ENCODE measurements around the gene TYMS.

Gene TYMS

DNA sequence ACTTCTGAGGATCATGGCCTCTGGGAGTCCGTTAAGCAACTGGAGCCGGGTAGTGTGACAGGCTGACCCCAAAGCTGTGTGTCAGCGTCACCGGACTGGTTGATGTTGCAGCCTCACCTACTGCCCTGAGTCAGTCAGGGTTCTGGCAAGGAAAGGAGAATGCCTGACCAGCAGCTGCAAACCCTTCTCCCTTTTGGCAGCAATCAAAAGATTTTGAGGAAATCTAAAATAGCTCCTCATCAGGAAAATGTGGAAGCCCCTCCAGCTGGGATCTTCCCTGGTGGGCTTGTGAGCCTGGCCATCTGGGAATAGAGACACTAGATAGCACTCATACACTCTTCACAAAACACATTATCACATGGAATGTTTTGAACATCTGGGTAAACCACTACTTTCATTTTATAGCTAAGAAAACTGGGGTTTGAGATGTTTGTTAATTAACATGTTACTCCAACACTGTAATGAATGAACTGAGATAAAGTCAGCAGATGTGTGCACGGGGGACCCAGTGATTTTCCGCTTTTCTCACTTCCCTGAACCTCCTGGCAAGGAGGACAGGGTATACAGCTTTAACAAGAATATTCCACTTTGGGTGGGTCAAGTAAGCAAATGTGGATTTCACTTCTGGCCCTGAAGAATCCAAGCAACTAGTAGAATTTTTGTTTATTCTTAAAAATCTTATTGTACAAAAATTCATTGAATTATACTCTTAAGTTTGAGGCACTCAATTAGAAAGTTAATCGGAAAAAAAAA lies 36.0 kb upstream of the TYMS start:
- Histone ChIP-seq H3K4me3 (ENCODE audit: low read length) (no peak overlapping the region), H3K4me1 (ENCODE audit: insufficient read depth, low read length) (0 out of 2 replicates have a peak, but pooled peaks cover 4% of the 10 kb centered on the region), H3K27ac (ENCODE audit: low read depth, low read length) (no peak overlapping the region), H3K9me3 (ENCODE audit: insufficient read depth, low read depth, low read length) (no peaks in the 10 kb centered on the region), H3K9ac (ENCODE audit: low read depth, low read length) (no peak overlapping the region), H3K27me3 (ENCODE audit: insufficient read depth, low read length) (no peaks in the 10 kb centered on the region), H3K36me3 (ENCODE audit: insufficient read depth, low read length) (no peaks in the 10 kb centered on the region)
- WGBS, result 74% methylated on average over 6 of the region's 7 CpGs

GRCh38 chr18:622289-622688 lies 35.2 kb upstream of the TYMS start:
- WGBS, result 95% methylated on average over 6 of the region's 6 CpGs
- Histone ChIP-seq H3K9me3 (ENCODE audit: insufficient read depth, low read depth, low read length) (no peaks in the 10 kb centered on the region), H3K36me3 (ENCODE audit: insufficient read depth, low read length) (no peaks in the 10 kb centered on the region), H3K27me3 (ENCODE audit: insufficient read depth, low read length) (no peaks in the 10 kb centered on the region), H3K27ac (ENCODE audit: low read depth, low read length) (no peak overlapping the region), H3K9ac (ENCODE audit: low read depth, low read length) (no peak overlapping the region), H3K4me3 (ENCODE audit: low read length) (no peak overlapping the region), H3K4me1 (ENCODE audit: insufficient read depth, low read length) (0 out of 2 replicates have a peak, but pooled peaks cover 4% of the 10 kb centered on the region)

- H3K4me3 ChIP-seq (ENCODE audit: low read length), result no peak overlapping the region
- no peaks in the 10 kb centered on the region for H3K9me3 ChIP-seq (ENCODE audit: insufficient read depth, low read depth, low read length)
- no peak overlapping the region for H3K9ac ChIP-seq (ENCODE audit: low read depth, low read length)
- no peaks in the 10 kb centered on the region for H3K27me3 ChIP-seq (ENCODE audit: insufficient read depth, low read length)
- no peaks in the 10 kb centered on the region for H3K36me3 ChIP-seq (ENCODE audit: insufficient read depth, low read length)
- 66% methylated on average over 8 of the region's 11 CpGs for WGBS
- no peak overlapping the region for H3K27ac ChIP-seq (ENCODE audit: low read depth, low read length)
- 0 out of 2 replicates have a peak, but pooled peaks cover 4% of the 10 kb centered on the region for H3K4me1 ChIP-seq (ENCODE audit: insufficient read depth, low read length)
These were observed 33.5 kb upstream of the TYMS start for GRCh38 chr18:623761-624620.

GRCh38 chr18:627231-627630 lies 30.2 kb upstream of the TYMS start:
- 85% methylated on average over 2 of the region's 2 CpGs for WGBS
- Histone ChIP-seq H3K4me1 (ENCODE audit: insufficient read depth, low read length) (0 out of 2 replicates have a peak, but pooled peaks cover 4% of the 10 kb centered on the region), H3K36me3 (ENCODE audit: insufficient read depth, low read length) (no peaks in the 10 kb centered on the region), H3K9ac (ENCODE audit: low read depth, low read length) (no peak overlapping the region), H3K4me3 (ENCODE audit: low read length) (no peak overlapping the region), H3K27me3 (ENCODE audit: insufficient read depth, low read length) (no peaks in the 10 kb centered on the region), H3K27ac (ENCODE audit: low read depth, low read length) (no peak overlapping the region), H3K9me3 (ENCODE audit: insufficient read depth, low read depth, low read length) (no peaks in the 10 kb centered on the region)

- Histone ChIP-seq H3K27ac (ENCODE audit: low read depth, low read length) (no peak overlapping the region), H3K9ac (ENCODE audit: low read depth, low read length) (no peak overlapping the region)
- 88% methylated on average over 5 of the region's 6 CpGs for WGBS
These were observed 27.9 kb upstream of the TYMS start for GRCh38 chr18:629269-630150.

DNA sequence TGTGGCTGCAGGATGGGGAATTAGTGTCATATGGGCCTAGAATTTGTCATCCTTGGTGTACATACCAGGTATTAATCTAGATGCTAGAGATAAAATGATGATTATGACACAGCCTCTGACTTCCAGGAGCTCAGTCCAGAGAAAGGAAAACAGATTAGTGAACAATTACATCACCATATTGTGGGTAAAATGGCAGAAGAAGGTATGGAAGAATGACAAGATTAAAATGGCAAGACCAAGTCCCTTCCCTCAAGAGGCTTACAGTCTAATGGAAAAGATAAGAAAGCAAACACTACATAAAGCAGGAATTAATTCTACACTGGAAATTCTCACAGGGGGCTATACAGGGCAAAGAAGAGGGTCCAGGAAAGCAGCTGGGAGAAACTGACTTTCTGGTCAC lies 25.9 kb upstream of the TYMS start:
- Histone ChIP-seq H3K9me3 (ENCODE audit: insufficient read depth, low read depth, low read length) (no peaks in the 10 kb centered on the region), H3K27me3 (ENCODE audit: insufficient read depth, low read length) (no peaks in the 10 kb centered on the region), H3K4me1 (ENCODE audit: insufficient read depth, low read length) (peaks cover 14% of the 10 kb centered on the region), H3K27ac (ENCODE audit: low read depth, low read length) (no peak overlapping the region), H3K9ac (ENCODE audit: low read depth, low read length) (no peak overlapping the region), H3K36me3 (ENCODE audit: insufficient read depth, low read length) (no peaks in the 10 kb centered on the region), H3K4me3 (ENCODE audit: low read length) (no peak overlapping the region)

More at GRCh38 chr18:629269-630150, 27.9 kb upstream of the TYMS start:
- Histone ChIP-seq H3K4me3 (ENCODE audit: low read length) (no peak overlapping the region), H3K27me3 (ENCODE audit: insufficient read depth, low read length) (no peaks in the 10 kb centered on the region), H3K4me1 (ENCODE audit: insufficient read depth, low read length) (peaks cover 4% of the 10 kb centered on the region; the same call in 1 of the 2 replicates), H3K36me3 (ENCODE audit: insufficient read depth, low read length) (no peaks in the 10 kb centered on the region), H3K9me3 (ENCODE audit: insufficient read depth, low read depth, low read length) (no peaks in the 10 kb centered on the region)

GRCh38 chr18:634551-635045 lies 22.9 kb upstream of the TYMS start:
- Histone ChIP-seq H3K4me1 (ENCODE audit: insufficient read depth, low read length) (peaks cover 14% of the 10 kb centered on the region), H3K27me3 (ENCODE audit: insufficient read depth, low read length) (no peaks in the 10 kb centered on the region), H3K4me3 (ENCODE audit: low read length) (peak overlapping the region; percentile 28; the same call in 1 of the 2 replicates), H3K36me3 (ENCODE audit: insufficient read depth, low read length) (no peaks in the 10 kb centered on the region), H3K9ac (ENCODE audit: low read depth, low read length) (no peak overlapping the region), H3K9me3 (ENCODE audit: insufficient read depth, low read depth, low read length) (no peaks in the 10 kb centered on the region), H3K27ac (ENCODE audit: low read depth, low read length) (peak overlapping the region; percentile 63)
- no CpG with 5 or more reads among the region's 2 CpGs for WGBS

GRCh38 chr18:635171-635570 lies 22.3 kb upstream of the TYMS start:
- Histone ChIP-seq H3K4me3 (ENCODE audit: low read length) (peak overlapping the region; percentile 28; the same call in 1 of the 2 replicates), H3K9me3 (ENCODE audit: insufficient read depth, low read depth, low read length) (no peaks in the 10 kb centered on the region), H3K36me3 (ENCODE audit: insufficient read depth, low read length) (no peaks in the 10 kb centered on the region), H3K27me3 (ENCODE audit: insufficient read depth, low read length) (no peaks in the 10 kb centered on the region), H3K9ac (ENCODE audit: low read depth, low read length) (no peak overlapping the region), H3K27ac (ENCODE audit: low read depth, low read length) (peak overlapping the region; percentile 62; the same call in 1 of the 2 replicates), H3K4me1 (ENCODE audit: insufficient read depth, low read length) (peaks cover 14% of the 10 kb centered on the region)
- 22% methylated on average over 7 of the region's 8 CpGs for WGBS

GRCh38 chr18:641224-641623 lies 16.2 kb upstream of the TYMS start:
- WGBS, result 95% methylated on average over 6 of the region's 6 CpGs
- H3K36me3 ChIP-seq (ENCODE audit: insufficient read depth, low read length), result no peaks in the 10 kb centered on the region
- H3K4me3 ChIP-seq (ENCODE audit: low read length), result no peak overlapping the region
- H3K4me1 ChIP-seq (ENCODE audit: insufficient read depth, low read length), result no peaks in the 10 kb centered on the region
- H3K27me3 ChIP-seq (ENCODE audit: insufficient read depth, low read length), result no peaks in the 10 kb centered on the region
- H3K9me3 ChIP-seq (ENCODE audit: insufficient read depth, low read depth, low read length), result no peaks in the 10 kb centered on the region
- H3K27ac ChIP-seq (ENCODE audit: low read depth, low read length), result no peak overlapping the region
- H3K9ac ChIP-seq (ENCODE audit: low read depth, low read length), result no peak overlapping the region

- H3K27me3 ChIP-seq (ENCODE audit: insufficient read depth, low read length), result no peaks in the 10 kb centered on the region
- H3K27ac ChIP-seq (ENCODE audit: low read depth, low read length), result no peak overlapping the region
- no peaks in the 10 kb centered on the region for H3K36me3 ChIP-seq (ENCODE audit: insufficient read depth, low read length)
- no peak overlapping the region for H3K9ac ChIP-seq (ENCODE audit: low read depth, low read length)
- no peak overlapping the region for H3K4me3 ChIP-seq (ENCODE audit: low read length)
- H3K9me3 ChIP-seq (ENCODE audit: insufficient read depth, low read depth, low read length), result no peaks in the 10 kb centered on the region
- no peaks in the 10 kb centered on the region for H3K4me1 ChIP-seq (ENCODE audit: insufficient read depth, low read length)
- 63% methylated on average over 2 of the region's 2 CpGs for WGBS
These were observed 13.0 kb upstream of the TYMS start for GRCh38 chr18:644395-645004.

All from HUES64 (cell line).